Measurements from ENCODE around the gene H2BK1. TPM values are rescaled to one million over a fixed set of nuclear protein-coding genes. Genes with fewer than 3 reads are reported as not detected.

H2BK1 gene
- under 1 TPM in 1 of 2 donors, not detected in 1; 0.52 TPM for total RNA-seq
- polyA plus RNA-seq, result not detected
- long read RNA-seq, donor 1, result 0 reads
- long read RNA-seq, donor 2, result 0 reads
- long read RNA-seq, donor 3, result 0 reads
- long read RNA-seq, donor 4, result 0 reads
- long read RNA-seq, donor 5, result 0 reads

- Histone ChIP-seq H3K4me1 (ENCODE audit: control insufficient read depth in 5 of 5, insufficient read depth in 5 of 5, low read length in 5 of 5) (peaks cover 0 to 10% (median 5%) of the 10 kb centered on the region in 5 donors), H3K9ac (ENCODE audit: insufficient read depth in 1 of 2, low read length in 2 of 2) (no peak within 1 kb of the TSS), H3K27ac (ENCODE audit: low read depth in 1 of 2, low read length in 1 of 2) (no peak within 1 kb of the TSS), H3K27me3 (ENCODE audit: control insufficient read depth in 3 of 3, insufficient read depth in 3 of 3, low read length in 2 of 3) (no peaks in the 10 kb centered on the region), H3K9me3 (ENCODE audit: control insufficient read depth in 4 of 4, insufficient read depth in 3 of 4, low read length in 3 of 4) (no peaks in the 10 kb centered on the region), H3K4me3 (no peak within 1 kb of the TSS), H3K36me3 (ENCODE audit: control insufficient read depth in 4 of 4, insufficient read depth in 4 of 4, low read length in 4 of 4) (peaks cover 7 to 25% (median 14%) of the 10 kb centered on the region in 4 donors)
- DNase-seq (no peak), ATAC-seq (ENCODE audit: insufficient read depth, low FRiP score) (no peak)
- TF ChIP-seq, protein P1, sequence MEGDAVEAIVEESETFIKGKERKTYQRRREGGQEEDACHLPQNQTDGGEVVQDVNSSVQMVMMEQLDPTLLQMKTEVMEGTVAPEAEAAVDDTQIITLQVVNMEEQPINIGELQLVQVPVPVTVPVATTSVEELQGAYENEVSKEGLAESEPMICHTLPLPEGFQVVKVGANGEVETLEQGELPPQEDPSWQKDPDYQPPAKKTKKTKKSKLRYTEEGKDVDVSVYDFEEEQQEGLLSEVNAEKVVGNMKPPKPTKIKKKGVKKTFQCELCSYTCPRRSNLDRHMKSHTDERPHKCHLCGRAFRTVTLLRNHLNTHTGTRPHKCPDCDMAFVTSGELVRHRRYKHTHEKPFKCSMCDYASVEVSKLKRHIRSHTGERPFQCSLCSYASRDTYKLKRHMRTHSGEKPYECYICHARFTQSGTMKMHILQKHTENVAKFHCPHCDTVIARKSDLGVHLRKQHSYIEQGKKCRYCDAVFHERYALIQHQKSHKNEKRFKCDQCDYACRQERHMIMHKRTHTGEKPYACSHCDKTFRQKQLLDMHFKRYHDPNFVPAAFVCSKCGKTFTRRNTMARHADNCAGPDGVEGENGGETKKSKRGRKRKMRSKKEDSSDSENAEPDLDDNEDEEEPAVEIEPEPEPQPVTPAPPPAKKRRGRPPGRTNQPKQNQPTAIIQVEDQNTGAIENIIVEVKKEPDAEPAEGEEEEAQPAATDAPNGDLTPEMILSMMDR (IDR thresholded peaks at IDR 0.05; ENCODE audit: control extremely low read depth, extremely low read depth), result no peak
- WGBS, 2 donors, result 85% methylated on average over 17 of the region's 17 CpGs
Observed at GRCh38 chr7:151210087-151210854, at the start of gene H2BK1. H2BK1 (minus strand) TSS chr7:151210488; CDS start chr7:151210318, 170 bp downstream.

DNA sequence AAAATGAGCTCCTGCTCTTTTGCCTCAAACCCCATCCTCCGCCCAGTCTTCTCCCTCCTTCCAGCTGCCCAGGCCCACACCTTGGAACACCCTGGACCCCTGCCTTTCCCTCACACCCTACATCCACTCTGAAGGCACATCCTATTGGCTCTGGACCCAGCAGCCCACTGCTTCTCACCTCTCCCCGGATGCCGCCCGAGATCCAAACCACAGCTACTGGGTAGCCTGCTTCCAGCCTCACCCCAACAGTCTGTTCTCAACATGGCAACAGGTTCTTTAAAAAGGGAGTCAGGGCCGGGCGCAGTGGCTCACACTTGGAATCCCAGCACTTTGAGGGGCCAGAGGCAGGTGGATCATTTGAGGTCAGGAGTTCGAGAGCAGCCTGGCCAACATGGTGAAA, 47.7 kb upstream of the H2BK1 start:
- Histone ChIP-seq H3K27me3 (ENCODE audit: control insufficient read depth in 3 of 3, insufficient read depth in 3 of 3, low read length in 2 of 3) (peaks cover 0 to 4% (median 0%) of the 10 kb centered on the region in 3 donors), H3K9ac (ENCODE audit: insufficient read depth in 1 of 2, low read length in 2 of 2) (no peak overlapping the region), H3K4me1 (ENCODE audit: control insufficient read depth in 5 of 5, insufficient read depth in 5 of 5, low read length in 5 of 5) (peaks cover 0 to 24% (median 4%) of the 10 kb centered on the region in 5 donors), H3K27ac (ENCODE audit: low read depth in 1 of 2, low read length in 1 of 2) (no peak overlapping the region), H3K36me3 (ENCODE audit: control insufficient read depth in 4 of 4, insufficient read depth in 4 of 4, low read length in 4 of 4) (no peaks in the 10 kb centered on the region), H3K9me3 (ENCODE audit: control insufficient read depth in 4 of 4, insufficient read depth in 3 of 4, low read length in 3 of 4) (no peaks in the 10 kb centered on the region), H3K4me3 (no peak overlapping the region)
- TF ChIP-seq, protein P1 (IDR thresholded peaks at IDR 0.05; ENCODE audit: control extremely low read depth, extremely low read depth), result no peak
- no peak for ATAC-seq (ENCODE audit: insufficient read depth, low FRiP score)
- 91 to 95% methylated on average over 7 of the region's 7 CpGs for WGBS, 2 donors
- no peak for DNase-seq

GRCh38 chr7:151256410-151257045, 46.2 kb upstream of the H2BK1 start:
- Histone ChIP-seq H3K27me3 (ENCODE audit: control insufficient read depth in 3 of 3, insufficient read depth in 3 of 3, low read length in 2 of 3) (peaks cover 0 to 4% (median 0%) of the 10 kb centered on the region in 3 donors), H3K4me1 (ENCODE audit: control insufficient read depth in 5 of 5, insufficient read depth in 5 of 5, low read length in 5 of 5) (peaks cover 0 to 24% (median 7%) of the 10 kb centered on the region in 5 donors), H3K36me3 (ENCODE audit: control insufficient read depth in 4 of 4, insufficient read depth in 4 of 4, low read length in 4 of 4) (no peaks in the 10 kb centered on the region), H3K9me3 (ENCODE audit: control insufficient read depth in 4 of 4, insufficient read depth in 3 of 4, low read length in 3 of 4) (no peaks in the 10 kb centered on the region), H3K9ac (ENCODE audit: insufficient read depth in 1 of 2, low read length in 2 of 2) (no peak overlapping the region), H3K27ac (ENCODE audit: low read depth in 1 of 2, low read length in 1 of 2) (no peak overlapping the region), H3K4me3 (no peak overlapping the region)
- DNase-seq (no peak), ATAC-seq (ENCODE audit: insufficient read depth, low FRiP score) (no peak)
- TF ChIP-seq, protein P1 (IDR thresholded peaks at IDR 0.05; ENCODE audit: control extremely low read depth, extremely low read depth), result no peak
- 56 to 85% methylated on average over 16 of the region's 16 CpGs for WGBS, 2 donors
